Activated effector memory CD4-positive, alpha-beta T cell treated with Interleukin-2 at 50 U/mL for 16 hours (primary cell): Measurements from ENCODE around the gene LSAMP.

Experiments used
- DNase-seq: peaks from one replicate; pipeline ENCODE4 v3.0.0-alpha.2; 2020

Gene LSAMP

GRCh38 chr3:116350119-116350733 lies 95.1 kb downstream of the LSAMP start:
- DNase-seq: no peak

GRCh38 chr3:116348216-116348615 lies 97.1 kb downstream of the LSAMP start:
- DNase-seq: no peak

- DNase-seq: no peak
These were observed 102.8 kb downstream of the LSAMP start for GRCh38 chr3:116342499-116342898.

- no peak for DNase-seq
These were observed 103.4 kb downstream of the LSAMP start for GRCh38 chr3:116341899-116342298.

- no peak for DNase-seq
These were observed 103.9 kb downstream of the LSAMP start for GRCh38 chr3:116341381-116341780.

GRCh38 chr3:116340680-116341216 lies 104.5 kb downstream of the LSAMP start:
- DNase-seq: no peak

- no peak for DNase-seq
These were observed 105.8 kb downstream of the LSAMP start for GRCh38 chr3:116339441-116340028.

GRCh38 chr3:116338713-116339112 lies 106.6 kb downstream of the LSAMP start:
- DNase-seq: no peak

- DNase-seq: no peak
These were observed 108.1 kb downstream of the LSAMP start for GRCh38 chr3:116337229-116337628.

- DNase-seq: no peak
These were observed 113.9 kb downstream of the LSAMP start for GRCh38 chr3:116331380-116331779.

GRCh38 chr3:116322750-116323375 lies 122.4 kb downstream of the LSAMP start:
- no peak for DNase-seq

- no peak for DNase-seq
These were observed 126.9 kb downstream of the LSAMP start for GRCh38 chr3:116318370-116318769.

- DNase-seq: no peak
These were observed 128.5 kb downstream of the LSAMP start for GRCh38 chr3:116316771-116317170.

GRCh38 chr3:116314476-116314875 lies 130.8 kb downstream of the LSAMP start:
- no peak for DNase-seq

- no peak for DNase-seq
These were observed 138.6 kb downstream of the LSAMP start for GRCh38 chr3:116306720-116307119.

- DNase-seq: no peak
These were observed 139.1 kb downstream of the LSAMP start for GRCh38 chr3:116306149-116306548.

GRCh38 chr3:116302087-116302747 lies 143.1 kb downstream of the LSAMP start:
- no peak for DNase-seq

- DNase-seq: no peak
These were observed 143.9 kb downstream of the LSAMP start for GRCh38 chr3:116301422-116301821.

GRCh38 chr3:116300226-116300625 lies 145.1 kb downstream of the LSAMP start:
- DNase-seq: no peak

- DNase-seq: no peak
These were observed 145.6 kb downstream of the LSAMP start for GRCh38 chr3:116299646-116300081.

GRCh38 chr3:116298151-116298550 lies 147.1 kb downstream of the LSAMP start:
- DNase-seq: no peak

- no peak for DNase-seq
These were observed 154.1 kb downstream of the LSAMP start for GRCh38 chr3:116291141-116291540.

- no peak for DNase-seq
These were observed 156.8 kb downstream of the LSAMP start for GRCh38 chr3:116288485-116288884.
